ENCODE data around the gene C9orf152.

- no peak for TF ChIP-seq CTCF (IDR thresholded peaks at IDR 0.05)
- peak; percentile 44 for TF ChIP-seq EZH2 (IDR thresholded peaks at IDR 0.05)
These were observed 48.6 kb upstream of the C9orf152 start, which contains the start of gene TXN for GRCh38 chr9:110256380-110257096.
